ENCODE measurements around the gene IL1RAPL2. TPM values are rescaled to one million over a fixed set of nuclear protein-coding genes. Genes with fewer than 3 reads are reported as not detected.

IL1RAPL2 gene
- total and polyA plus RNA-seq, 4 donors: 2.0 TPM; not detected in 3

- H3K27me3 ChIP-seq (ENCODE audit: control insufficient read depth in 3 of 3, insufficient read depth in 3 of 3, low read length in 2 of 3): peaks cover 0 to 36% (median 3%) of the 10 kb centered on the region in 3 donors
- no peak for DNase-seq
- no peak for ATAC-seq (ENCODE audit: insufficient read depth, low FRiP score)
- 84 to 89% methylated on average over 17 of the region's 17 CpGs for WGBS, 2 donors
- H3K4me3 ChIP-seq: no peak overlapping the region
- no peaks in the 10 kb centered on the region for H3K36me3 ChIP-seq (ENCODE audit: control insufficient read depth in 4 of 4, insufficient read depth in 4 of 4, low read length in 4 of 4)
- H3K9ac ChIP-seq (ENCODE audit: insufficient read depth in 1 of 2, low read length in 2 of 2): no peak overlapping the region
- H3K9me3 ChIP-seq (ENCODE audit: control insufficient read depth in 4 of 4, insufficient read depth in 3 of 4, low read length in 3 of 4): peaks cover 0 to 2% (median 0%) of the 10 kb centered on the region in 4 donors
- no peak overlapping the region for H3K27ac ChIP-seq (ENCODE audit: low read depth in 1 of 2, low read length in 1 of 2)
- TF ChIP-seq CTCF (IDR thresholded peaks at IDR 0.05; ENCODE audit: control extremely low read depth, extremely low read depth): no peak
- no peaks in the 10 kb centered on the region for H3K4me1 ChIP-seq (ENCODE audit: control insufficient read depth in 5 of 5, insufficient read depth in 5 of 5, low read length in 5 of 5)
Measured at GRCh38 chrX:105646592-105647372, 1080.8 kb downstream of the IL1RAPL2 start.

DNA sequence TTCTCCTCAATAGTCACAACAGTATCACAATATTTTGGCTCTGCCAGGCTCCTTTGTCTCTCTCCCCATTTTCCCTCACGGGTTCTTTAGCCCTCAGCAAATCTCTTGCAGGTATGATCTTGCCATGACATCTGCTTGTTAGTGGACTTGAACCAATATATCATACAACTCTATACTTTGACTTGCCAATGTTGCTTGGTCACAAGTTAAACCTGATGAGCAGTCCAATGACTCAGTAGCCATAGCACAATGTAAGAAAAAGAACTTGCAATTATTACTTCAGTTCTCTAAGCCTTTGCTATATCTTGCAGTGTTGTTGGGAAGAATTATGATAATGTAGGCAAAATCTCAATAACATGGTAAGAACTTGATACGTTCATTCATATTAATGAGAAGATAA lies 1081.8 kb downstream of the IL1RAPL2 start:
- H3K9me3 ChIP-seq (ENCODE audit: control insufficient read depth in 4 of 4, insufficient read depth in 3 of 4, low read length in 3 of 4): peaks cover 0 to 2% (median 0%) of the 10 kb centered on the region in 4 donors
- no peak overlapping the region for H3K27ac ChIP-seq (ENCODE audit: low read depth in 1 of 2, low read length in 1 of 2)
- no peak overlapping the region for H3K4me3 ChIP-seq
- H3K4me1 ChIP-seq (ENCODE audit: control insufficient read depth in 5 of 5, insufficient read depth in 5 of 5, low read length in 5 of 5): no peaks in the 10 kb centered on the region
- H3K27me3 ChIP-seq (ENCODE audit: control insufficient read depth in 3 of 3, insufficient read depth in 3 of 3, low read length in 2 of 3): peaks cover 0 to 28% (median 9%) of the 10 kb centered on the region in 3 donors
- WGBS, 2 donors: 56 to 84% methylated on average over 2 of the region's 2 CpGs
- no peaks in the 10 kb centered on the region for H3K36me3 ChIP-seq (ENCODE audit: control insufficient read depth in 4 of 4, insufficient read depth in 4 of 4, low read length in 4 of 4)
- no peak for TF ChIP-seq CTCF (IDR thresholded peaks at IDR 0.05; ENCODE audit: control extremely low read depth, extremely low read depth)
- DNase-seq (no peak), ATAC-seq (ENCODE audit: insufficient read depth, low FRiP score) (no peak)
- no peak overlapping the region for H3K9ac ChIP-seq (ENCODE audit: insufficient read depth in 1 of 2, low read length in 2 of 2)

- Histone ChIP-seq H3K27ac (ENCODE audit: low read depth in 1 of 2, low read length in 1 of 2) (no peak overlapping the region), H3K27me3 (ENCODE audit: control insufficient read depth in 3 of 3, insufficient read depth in 3 of 3, low read length in 2 of 3) (peaks cover 0 to 24% (median 9%) of the 10 kb centered on the region in 3 donors), H3K4me3 (no peak overlapping the region), H3K4me1 (ENCODE audit: control insufficient read depth in 5 of 5, insufficient read depth in 5 of 5, low read length in 5 of 5) (no peaks in the 10 kb centered on the region), H3K9ac (ENCODE audit: insufficient read depth in 1 of 2, low read length in 2 of 2) (no peak overlapping the region), H3K9me3 (ENCODE audit: control insufficient read depth in 4 of 4, insufficient read depth in 3 of 4, low read length in 3 of 4) (peaks cover 0 to 2% (median 0%) of the 10 kb centered on the region in 4 donors), H3K36me3 (ENCODE audit: control insufficient read depth in 4 of 4, insufficient read depth in 4 of 4, low read length in 4 of 4) (no peaks in the 10 kb centered on the region)
- no peak for ATAC-seq (ENCODE audit: insufficient read depth, low FRiP score)
- no peak for DNase-seq
- no peak for TF ChIP-seq CTCF (IDR thresholded peaks at IDR 0.05; ENCODE audit: control extremely low read depth, extremely low read depth)
- WGBS, 2 donors: 74 to 83% methylated on average over 1 of the region's 1 CpG
Measured at GRCh38 chrX:105648732-105649131, 1082.7 kb downstream of the IL1RAPL2 start.

Measured in lung (tissue), 12 donors.